H1 (cell line): ENCODE measurements around the gene PLEKHG5. TPM values are rescaled to one million over a fixed set of nuclear protein-coding genes. Genes with fewer than 3 reads are reported as not detected.

Experiments used
- CTCF ChIP-seq, 3 experiments: IDR thresholded peaks; 1 replicate in 2 of 3; 2 replicates in 1 of 3; pipeline versions ENCODE4 v1.5.1 to v1.6.1; 2011; ENCODE audit warnings: low read length in 3 of 3, mild to moderate bottlenecking in 3 of 3, inconsistent platforms in 2 of 3, low read depth in 1 of 3, moderate library complexity in 1 of 3; ENCODE audit not compliant: insufficient read depth in 1 of 3; ENCODE audit errors: control extremely low read depth in 1 of 3
- polyA plus RNA-seq, 7 experiments: library from polyadenylated mRNA; depleted of rRNA in 3 of 7; stranded (reverse) in 5 of 7; unstranded in 2 of 7; fragments of >200 nt in 5 of 7; fragments of 200-250 nt in 2 of 7; gene quantifications; 1 replicate in 5 of 7; 2 replicates in 1 of 7; 4 replicates in 1 of 7; pipeline versions ENCODE4 v1.2.1 to v1.2.3, GENCODE V29; 2011 to 2013; ENCODE audit warnings: missing spikeins in 2 of 7, mixed read lengths in 2 of 7
- total RNA-seq: library from RNA; stranded (reverse); fragmentation: NEBNext Ultra II Directional; extraction: Animal tissue kit (Norgen Biotek cat#: 25700); gene quantifications from 2 replicates; pipeline ENCODE4 v1.2.1, GENCODE V29; 2021

Gene PLEKHG5
- total and polyA plus RNA-seq, 2 of the 8 experiments (the other 6 are each of a cell fraction or from before 2014, with no cell fraction given): 10.4 to 13.8 TPM

- peak in 2 of 3 experiments; percentile 81 to 92; a peak in 3 of 4 replicates for TF ChIP-seq CTCF (IDR thresholded peaks at IDR 0.05; ENCODE audit: control extremely low read depth in 1 of 3, insufficient read depth in 1 of 3, low read depth in 1 of 3, low read length in 3 of 3)
- TF ChIP-seq, all 59 proteins: peak for 6
These were observed 15.9 kb downstream of the PLEKHG5 start (continued) for GRCh38 chr1:6475381-6476133.
